ENCODE measurements around the gene SAMD14.

The SAMD14 gene

GRCh38 chr17:50132104-50132794, 2.3 kb upstream of the SAMD14 start:
- no peak for DNase-seq

GRCh38 chr17:50130559-50131305, 772 bp upstream of the SAMD14 start:
- peak in 1 of 2 donors; percentile 52 for DNase-seq

GRCh38 chr17:50129353-50129727, 620 bp downstream of the SAMD14 start:
- no peak for DNase-seq

- DNase-seq, result peak in 1 of 2 donors; percentile 37
These were observed 1.3 kb downstream of the SAMD14 start for GRCh38 chr17:50128441-50129352.

GRCh38 chr17:50127697-50128361, 2.1 kb downstream of the SAMD14 start:
- DNase-seq, result no peak

GRCh38 chr17:50125420-50125997, 4.5 kb downstream of the SAMD14 start:
- no peak for DNase-seq

- no peak for DNase-seq
These were observed 6.2 kb downstream of the SAMD14 start for GRCh38 chr17:50123649-50124349.

- no peak for DNase-seq
These were observed 7.0 kb downstream of the SAMD14 start for GRCh38 chr17:50122945-50123344.

- DNase-seq, result no peak
These were observed 9.3 kb downstream of the SAMD14 start for GRCh38 chr17:50120475-50121253.

GRCh38 chr17:50118828-50119218, 11.1 kb downstream of the SAMD14 start:
- no peak for DNase-seq

- DNase-seq, result no peak
These were observed 11.7 kb downstream of the SAMD14 start for GRCh38 chr17:50118076-50118827.

GRCh38 chr17:50117202-50118051, 12.5 kb downstream of the SAMD14 start:
- DNase-seq, result peak in 1 of 2 donors; percentile 46

- no peak for DNase-seq
These were observed 14.2 kb downstream of the SAMD14 start for GRCh38 chr17:50115756-50116155.

- DNase-seq, result peak; percentile 75 to 83
These were observed 15.1 kb downstream of the SAMD14 start for GRCh38 chr17:50114849-50115357.

- DNase-seq, result no peak
These were observed 15.6 kb downstream of the SAMD14 start for GRCh38 chr17:50114401-50114800.

- no peak for DNase-seq
These were observed 16.2 kb downstream of the SAMD14 start for GRCh38 chr17:50113624-50114320.

GRCh38 chr17:50112694-50113093, 17.3 kb downstream of the SAMD14 start:
- DNase-seq, result no peak

Measured in inflammatory macrophage (primary cell).